ENCODE results near the gene SPATA32. TPM values are rescaled to one million over a fixed set of nuclear protein-coding genes. Genes with fewer than 3 reads are reported as not detected.
A peak's percentile ranks its signal among the peaks of the same experiment; 100 is the strongest.
"Not testable (repeated sequence)": the region's sequence is repeated elsewhere in the genome, so short reads cannot be mapped to it uniquely, and the experiment has no call there.

The SPATA32 gene
- total RNA-seq, 1 donor from 2014 or later = not detected

DNA sequence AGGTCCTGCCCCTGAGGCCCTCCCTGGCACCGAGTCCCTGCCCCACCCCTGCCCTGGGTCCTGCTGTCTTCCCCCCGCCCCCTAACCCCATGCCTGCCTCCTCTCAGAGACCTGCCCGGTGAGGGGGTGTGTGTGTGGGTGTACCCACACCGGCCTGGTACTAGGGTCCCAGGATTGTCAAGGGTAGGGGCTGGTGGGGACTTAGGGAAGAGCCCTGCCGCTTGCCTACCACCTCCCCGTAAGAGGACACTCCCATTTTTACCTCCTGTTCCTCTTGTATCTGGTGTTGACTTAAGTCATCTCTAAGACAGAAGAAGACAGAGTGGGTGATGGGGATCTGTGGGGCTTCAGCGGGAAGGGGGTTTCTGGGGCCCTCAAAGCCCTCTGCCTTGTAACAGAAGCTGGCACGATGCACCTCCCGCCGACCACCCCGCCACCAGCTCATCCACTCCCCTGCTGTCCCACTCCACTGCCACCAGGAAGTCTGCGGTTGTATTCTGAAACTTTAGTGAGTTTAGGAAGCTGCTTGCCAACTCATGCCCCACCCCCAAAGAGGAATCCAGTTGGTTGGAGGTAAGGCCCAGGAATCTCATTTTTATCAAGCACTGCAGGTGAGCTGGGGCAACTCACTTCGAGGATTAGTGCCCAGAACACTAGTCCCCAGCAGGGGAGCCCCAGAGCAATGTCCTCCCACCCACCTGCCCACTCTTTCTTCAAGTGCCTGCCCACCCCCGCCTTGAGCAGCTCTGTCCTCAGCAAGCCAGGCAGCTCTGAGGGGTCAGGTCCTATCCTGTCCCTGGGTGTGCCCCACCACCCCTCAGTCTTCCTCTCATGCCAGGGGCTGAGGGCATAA, 5.6 kb downstream of the SPATA32 start:
- Mint-ChIP-seq H3K9me3 (no peaks in the 10 kb centered on the region), H3K27ac (no peak overlapping the region), H3K4me1 (peaks cover 10% of the 10 kb centered on the region), H3K36me3 (no peaks in the 10 kb centered on the region), H3K27me3 (ENCODE audit: insufficient read depth, low read depth) (peaks cover 4% of the 10 kb centered on the region), H3K4me3 (no peak overlapping the region)
- Histone ChIP-seq H2AFZ (replicated peaks) (no peak overlapping the region), H4K20me1 (ENCODE audit: low read depth) (no peaks in the 10 kb centered on the region), H3K9me3 (ENCODE audit: low read depth) (no peaks in the 10 kb centered on the region), H3K9ac (no peak overlapping the region), H3K4me2 (peak overlapping the region; percentile 35), H3K27me3 (peaks cover 7% of the 10 kb centered on the region), H3K4me3 (no peak overlapping the region), H3K36me3 (no peaks in the 10 kb centered on the region), H3F3A (ENCODE audit: low read depth) (no peaks in the 10 kb centered on the region), H3K79me2 (ENCODE audit: low read depth) (no peaks in the 10 kb centered on the region), H3K27ac (no peak overlapping the region), H3K4me1 (peaks cover 9% of the 10 kb centered on the region)
- TF ChIP-seq, protein P1, sequence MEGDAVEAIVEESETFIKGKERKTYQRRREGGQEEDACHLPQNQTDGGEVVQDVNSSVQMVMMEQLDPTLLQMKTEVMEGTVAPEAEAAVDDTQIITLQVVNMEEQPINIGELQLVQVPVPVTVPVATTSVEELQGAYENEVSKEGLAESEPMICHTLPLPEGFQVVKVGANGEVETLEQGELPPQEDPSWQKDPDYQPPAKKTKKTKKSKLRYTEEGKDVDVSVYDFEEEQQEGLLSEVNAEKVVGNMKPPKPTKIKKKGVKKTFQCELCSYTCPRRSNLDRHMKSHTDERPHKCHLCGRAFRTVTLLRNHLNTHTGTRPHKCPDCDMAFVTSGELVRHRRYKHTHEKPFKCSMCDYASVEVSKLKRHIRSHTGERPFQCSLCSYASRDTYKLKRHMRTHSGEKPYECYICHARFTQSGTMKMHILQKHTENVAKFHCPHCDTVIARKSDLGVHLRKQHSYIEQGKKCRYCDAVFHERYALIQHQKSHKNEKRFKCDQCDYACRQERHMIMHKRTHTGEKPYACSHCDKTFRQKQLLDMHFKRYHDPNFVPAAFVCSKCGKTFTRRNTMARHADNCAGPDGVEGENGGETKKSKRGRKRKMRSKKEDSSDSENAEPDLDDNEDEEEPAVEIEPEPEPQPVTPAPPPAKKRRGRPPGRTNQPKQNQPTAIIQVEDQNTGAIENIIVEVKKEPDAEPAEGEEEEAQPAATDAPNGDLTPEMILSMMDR (IDR thresholded peaks at IDR 0.05) = no peak
- no peak for TF ChIP-seq EZH2 (IDR thresholded peaks at IDR 0.05)
- no peak for TF ChIP-seq EZH2phosphoT487 (IDR thresholded peaks at IDR 0.05)
- DNase-seq (ENCODE audit: low spot score) = peak; percentile 18

DNA sequence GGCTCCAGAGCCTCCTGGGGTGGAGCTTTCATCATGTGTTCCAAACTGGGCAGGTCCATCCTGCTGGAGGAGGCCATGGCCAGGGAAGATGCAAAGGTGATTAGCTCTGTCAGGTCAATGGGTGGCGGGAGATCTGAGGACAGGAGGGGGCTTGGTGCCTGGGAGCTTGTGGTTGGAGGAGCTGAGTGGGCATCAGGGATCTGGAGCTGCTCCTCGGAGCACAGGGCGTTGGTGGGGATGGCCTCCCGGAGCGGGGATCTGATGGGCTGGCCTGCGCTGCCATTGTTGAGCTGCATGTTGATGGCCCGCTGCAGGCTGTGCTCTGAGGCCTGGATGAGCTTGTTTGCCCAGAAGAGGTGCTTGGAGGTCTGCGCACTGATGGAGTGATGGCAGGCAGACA, 6.5 kb downstream of the SPATA32 start:
- no peak overlapping the region for H3K27ac ChIP-seq
- H2AFZ ChIP-seq (replicated peaks) = no peak overlapping the region
- TF ChIP-seq EZH2 (IDR thresholded peaks at IDR 0.05) = no peak
- TF ChIP-seq, protein P1 (IDR thresholded peaks at IDR 0.05) = no peak
- no peak for TF ChIP-seq EZH2phosphoT487 (IDR thresholded peaks at IDR 0.05)
- no peaks in the 10 kb centered on the region for H3K79me2 ChIP-seq (ENCODE audit: low read depth)
- Mint-ChIP-seq H3K9me3 (no peaks in the 10 kb centered on the region), H3K4me1 (peaks cover 10% of the 10 kb centered on the region), H3K27me3 (ENCODE audit: insufficient read depth, low read depth) (peaks cover 4% of the 10 kb centered on the region), H3K4me3 (no peak overlapping the region), H3K36me3 (no peaks in the 10 kb centered on the region), H3K27ac (no peak overlapping the region)
- H3K9ac ChIP-seq = no peak overlapping the region
- H3K9me3 ChIP-seq (ENCODE audit: low read depth) = no peaks in the 10 kb centered on the region
- no peak overlapping the region for H3K4me3 ChIP-seq
- H4K20me1 ChIP-seq (ENCODE audit: low read depth) = no peaks in the 10 kb centered on the region
- no peak overlapping the region for H3K4me2 ChIP-seq
- H3K27me3 ChIP-seq = no peaks in the 10 kb centered on the region
- no peaks in the 10 kb centered on the region for H3F3A ChIP-seq (ENCODE audit: low read depth)
- DNase-seq (ENCODE audit: low spot score) = no peak
- H3K36me3 ChIP-seq = no peaks in the 10 kb centered on the region
- H3K4me1 ChIP-seq = peaks cover 9% of the 10 kb centered on the region

DNA sequence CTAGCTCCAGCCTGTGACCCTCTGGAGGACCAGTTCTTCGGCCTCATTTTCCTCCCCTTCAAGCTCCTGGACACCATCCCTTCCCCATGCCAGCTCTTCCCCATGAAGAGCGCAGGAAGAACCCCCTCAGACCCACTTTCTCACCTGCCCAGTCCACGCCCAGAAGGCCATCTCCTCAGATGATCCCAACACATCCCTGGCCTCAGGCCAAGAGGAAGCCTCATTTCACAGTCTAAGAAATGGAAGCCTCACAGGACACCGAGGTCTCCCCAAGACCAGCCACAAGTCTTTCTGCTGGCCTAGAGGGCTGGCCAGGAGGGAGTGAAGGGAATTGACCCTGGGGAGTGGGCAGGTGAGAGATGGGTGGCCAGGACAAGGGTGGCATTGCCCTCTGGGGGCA, 8.0 kb downstream of the SPATA32 start:
- H3K36me3 Mint-ChIP-seq = no peaks in the 10 kb centered on the region
- Histone ChIP-seq H3K79me2 (ENCODE audit: low read depth) (peaks cover 10% of the 10 kb centered on the region), H3K9ac (no peak overlapping the region), H3K9me3 (ENCODE audit: low read depth) (no peaks in the 10 kb centered on the region), H3K4me1 (peaks cover 9% of the 10 kb centered on the region), H3K4me3 (no peak overlapping the region), H3K4me2 (no peak overlapping the region), H3K27me3 (no peaks in the 10 kb centered on the region), H2AFZ (replicated peaks) (no peak overlapping the region), H3K27ac (no peak overlapping the region), H4K20me1 (ENCODE audit: low read depth) (no peaks in the 10 kb centered on the region), H3K36me3 (no peaks in the 10 kb centered on the region), H3F3A (ENCODE audit: low read depth) (no peaks in the 10 kb centered on the region)
- peak overlapping the region; percentile 46 for H3K27ac Mint-ChIP-seq
- TF ChIP-seq, protein P1 (IDR thresholded peaks at IDR 0.05) = no peak
- no peak for TF ChIP-seq EZH2phosphoT487 (IDR thresholded peaks at IDR 0.05)
- no peak for TF ChIP-seq EZH2 (IDR thresholded peaks at IDR 0.05)
- peaks cover 10% of the 10 kb centered on the region for H3K4me1 Mint-ChIP-seq
- no peaks in the 10 kb centered on the region for H3K9me3 Mint-ChIP-seq
- H3K27me3 Mint-ChIP-seq (ENCODE audit: insufficient read depth, low read depth) = peaks cover 6% of the 10 kb centered on the region
- no peak overlapping the region for H3K4me3 Mint-ChIP-seq
- DNase-seq (ENCODE audit: low spot score) = no peak

DNA sequence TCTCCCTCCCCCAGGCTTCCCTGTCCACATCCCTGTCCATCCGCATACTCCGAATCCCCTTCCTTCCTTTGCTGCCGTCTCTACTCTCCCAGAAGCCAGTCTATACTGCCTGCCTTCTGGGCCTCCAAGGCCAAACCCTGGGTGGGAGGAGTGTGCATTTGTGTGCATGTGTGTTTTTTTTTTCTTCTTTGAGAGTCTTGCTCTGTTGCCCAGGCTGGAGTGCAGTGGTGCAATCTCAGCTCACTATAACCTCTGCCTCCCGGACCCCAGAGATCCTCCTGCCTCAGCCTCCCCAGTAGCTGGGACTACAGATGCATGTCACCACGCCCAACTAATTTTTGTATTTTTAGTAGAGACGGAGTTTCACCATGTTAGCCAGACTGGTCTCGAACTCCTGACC, 8.7 kb downstream of the SPATA32 start:
- H4K20me1 ChIP-seq (ENCODE audit: low read depth); H3K4me1 ChIP-seq; H3K27me3 ChIP-seq; H3K27ac Mint-ChIP-seq; H3K9me3 Mint-ChIP-seq; H3K4me3 Mint-ChIP-seq; H3K36me3 ChIP-seq; H3K27ac ChIP-seq; H3K9me3 ChIP-seq (ENCODE audit: low read depth); H3K27me3 Mint-ChIP-seq (ENCODE audit: insufficient read depth, low read depth); H3K9ac ChIP-seq; H3F3A ChIP-seq (ENCODE audit: low read depth); H3K4me2 ChIP-seq; H2AFZ ChIP-seq (replicated peaks); DNase-seq (ENCODE audit: low spot score); H3K36me3 Mint-ChIP-seq; H3K4me3 ChIP-seq: not testable (repeated sequence)
- H3K79me2 ChIP-seq (ENCODE audit: low read depth) = peaks cover 16% of the 10 kb centered on the region
- H3K4me1 Mint-ChIP-seq = peaks cover 10% of the 10 kb centered on the region
